H9 (cell line): ENCODE data around the gene ATOX1. TPM values are rescaled to one million over a fixed set of nuclear protein-coding genes. Genes with fewer than 3 reads are reported as not detected.

Source experiments
- DNase-seq: peaks from one replicate; pipeline ENCODE4 v3.0.0-alpha.2; 2017
- H2AFZ ChIP-seq: one replicate; pipeline ENCODE4 v1.6.1; 2013; ENCODE audit warnings: mild to moderate bottlenecking, low read length, control low read depth, moderate library complexity
- H2AK5ac ChIP-seq: 2 replicates; pipeline ENCODE4 v1.6.1; 2013; ENCODE audit warnings: low read length, control low read depth, mixed read lengths; ENCODE audit not compliant: insufficient read length
- H2BK120ac ChIP-seq: one replicate; pipeline ENCODE4 v1.6.1; 2013; ENCODE audit warnings: low read depth, mild to moderate bottlenecking, low read length, control low read depth, inconsistent platforms; ENCODE audit not compliant: poor library complexity, severe bottlenecking
- H2BK12ac ChIP-seq: 2 replicates; pipeline ENCODE4 v1.6.1; 2013; ENCODE audit warnings: low read length, control low read depth, mixed read lengths, low read depth; ENCODE audit not compliant: insufficient read length
- H2BK15ac ChIP-seq: 2 replicates; pipeline ENCODE4 v1.6.1; 2013; ENCODE audit warnings: low read depth, low read length, control low read depth
- H2BK20ac ChIP-seq: one replicate; pipeline ENCODE4 v1.6.1; 2013; ENCODE audit warnings: low read depth, mild to moderate bottlenecking, low read length, control low read depth, inconsistent platforms; ENCODE audit not compliant: poor library complexity, severe bottlenecking
- H2BK5ac ChIP-seq: 2 replicates; pipeline ENCODE4 v1.6.1; 2013; ENCODE audit warnings: low read length, control low read depth, mixed read lengths; ENCODE audit not compliant: insufficient read length
- H3K14ac ChIP-seq: 2 replicates; pipeline ENCODE4 v1.6.1; 2013; ENCODE audit warnings: low read length, control low read depth; ENCODE audit not compliant: insufficient read depth
- H3K18ac ChIP-seq: 2 replicates; pipeline ENCODE4 v1.6.1; 2013; ENCODE audit warnings: low read depth, mild to moderate bottlenecking, mixed read lengths, low read length, control low read depth; ENCODE audit not compliant: insufficient read length
- H3K23ac ChIP-seq: 2 replicates; pipeline ENCODE4 v1.6.1; 2013; ENCODE audit warnings: low read length, control low read depth, mixed read lengths, low read depth; ENCODE audit not compliant: insufficient read length
- H3K23me2 ChIP-seq: 2 replicates; pipeline ENCODE4 v1.6.1; 2013; ENCODE audit warnings: low read depth, mild to moderate bottlenecking, mixed read lengths, low read length, control low read depth; ENCODE audit not compliant: insufficient read length, poor library complexity, severe bottlenecking
- H3K27ac ChIP-seq: 2 replicates; pipeline ENCODE4 v1.5.1; 2013; ENCODE audit warnings: low read length, control low read depth, mixed read lengths, low read depth; ENCODE audit not compliant: insufficient read length
- H3K27me3 ChIP-seq: 2 replicates; pipeline ENCODE4 v1.6.1; 2013; ENCODE audit warnings: low read length, control low read depth, inconsistent platforms; ENCODE audit not compliant: insufficient read depth
- H3K4ac ChIP-seq: 2 replicates; pipeline ENCODE4 v1.6.1; 2013; ENCODE audit warnings: low read depth, mild to moderate bottlenecking, control low read depth, inconsistent platforms, low read length, moderate library complexity
- H3K4me1 ChIP-seq: 2 replicates; pipeline ENCODE4 v1.6.1; 2013; ENCODE audit warnings: low read length, control low read depth, inconsistent platforms; ENCODE audit not compliant: insufficient read depth
- H3K4me2 ChIP-seq: 2 replicates; pipeline ENCODE4 v1.6.1; 2013; ENCODE audit warnings: low read length, control low read depth, mixed read lengths; ENCODE audit not compliant: insufficient read length, insufficient read depth
- H3K56ac ChIP-seq: 2 replicates; pipeline ENCODE4 v1.6.1; 2013; ENCODE audit warnings: low read depth, mild to moderate bottlenecking, mixed read lengths, low read length, control low read depth; ENCODE audit not compliant: insufficient read length
- H3K79me1 ChIP-seq: 2 replicates; pipeline ENCODE4 v1.6.1; 2013; ENCODE audit warnings: low read depth, mild to moderate bottlenecking, moderate library complexity, low read length, control low read depth, inconsistent platforms; ENCODE audit not compliant: insufficient read depth, poor library complexity, severe bottlenecking
- H3K79me2 ChIP-seq: 2 replicates; pipeline ENCODE4 v1.6.1; 2013; ENCODE audit warnings: low read length, control low read depth, inconsistent platforms; ENCODE audit not compliant: insufficient read depth
- H3K9ac ChIP-seq: 2 replicates; pipeline ENCODE4 v1.6.1; 2013; ENCODE audit warnings: low read length, control low read depth, mixed read lengths; ENCODE audit not compliant: insufficient read length; ENCODE audit errors: extremely low read depth
- H3K9me3 ChIP-seq: one replicate; pipeline ENCODE4 v1.6.1; 2013; ENCODE audit warnings: low read depth, low read length, inconsistent platforms; ENCODE audit not compliant: control insufficient read depth
- H3T11ph ChIP-seq: one replicate; pipeline ENCODE4 v1.6.1; 2013; ENCODE audit warnings: mild to moderate bottlenecking, low read length, control low read depth, inconsistent platforms
- H4K20me1 ChIP-seq: one replicate; pipeline ENCODE4 v1.6.1; 2013; ENCODE audit not compliant: control insufficient read depth, insufficient read length, insufficient read depth
- H4K5ac ChIP-seq: 2 replicates; pipeline ENCODE4 v1.6.1; 2013; ENCODE audit warnings: low read depth, mild to moderate bottlenecking, mixed read lengths, low read length, control low read depth; ENCODE audit not compliant: insufficient read length
- H4K8ac ChIP-seq: replicated peaks from 2 replicates; pipeline ENCODE4 v1.6.1; 2013; ENCODE audit warnings: low read length, control low read depth, mixed read lengths, low read depth; ENCODE audit not compliant: insufficient read length
- H4K91ac ChIP-seq: 2 replicates; pipeline ENCODE4 v1.6.1; 2013; ENCODE audit warnings: low read depth, mild to moderate bottlenecking, moderate library complexity, mixed read lengths, low read length, control low read depth; ENCODE audit not compliant: insufficient read length
- H3K27ac Mint-ChIP-seq, 3 experiments: 2 replicates in 2 of 3; 3 replicates in 1 of 3; pipeline ENCODE4 v1.8.0; 2020 to 2021; ENCODE audit warnings: mixed read lengths in 3 of 3, mild to moderate bottlenecking in 1 of 3, moderate library complexity in 1 of 3
- H3K27me3 Mint-ChIP-seq: 2 replicates; pipeline ENCODE4 v1.8.0; 2021; ENCODE audit warnings: low read depth, mild to moderate bottlenecking, moderate library complexity, mixed read lengths
- H3K36me3 Mint-ChIP-seq, 3 experiments: 2 replicates in 2 of 3; 3 replicates in 1 of 3; pipeline ENCODE4 v1.8.0; 2020 to 2021; ENCODE audit warnings: low read depth in 3 of 3, mixed read lengths in 3 of 3; ENCODE audit not compliant: insufficient read depth in 1 of 3
- H3K4me1 Mint-ChIP-seq, 2 experiments: 2 replicates each; pipeline ENCODE4 v1.8.0; 2020; ENCODE audit warnings: mixed read lengths in 2 of 2
- H3K4me3 Mint-ChIP-seq, 2 experiments: 2 replicates in 1 of 2; 3 replicates in 1 of 2; pipeline ENCODE4 v1.8.0; 2020 to 2021; ENCODE audit warnings: mild to moderate bottlenecking in 2 of 2, mixed read lengths in 2 of 2, moderate library complexity in 1 of 2
- H3K9me3 Mint-ChIP-seq, 2 experiments: 2 replicates in 1 of 2; 3 replicates in 1 of 2; pipeline ENCODE4 v1.8.0; 2020; ENCODE audit warnings: mild to moderate bottlenecking in 2 of 2, mixed read lengths in 2 of 2, moderate library complexity in 1 of 2
- CTCF ChIP-seq: fragments of 200-600 bp; sonication (generic); conservative IDR thresholded peaks from 3 replicates; pipeline ENCODE4 v1.8.0; 2021; ENCODE audit warnings: antibody characterized with exemption, mild to moderate bottlenecking
- WGBS: extraction: QIAGEN DNeasy Blood & Tissue Kit; methylation state at CpG from one replicate; pipeline ENCODE4 v1.1.7; 2013; ENCODE audit warnings: missing lambda C conversion rate, low lambda C conversion rate, mixed read lengths; ENCODE audit not compliant: insufficient read length; ENCODE audit errors: extremely low coverage; 5-methylcytosine and 5-hydroxymethylcytosine counted together
- total RNA-seq: library from RNA; stranded (reverse); gene quantifications from 2 replicates; pipeline ENCODE4 v1.2.1, GENCODE V29; 2021

Gene ATOX1
- total RNA-seq, 1 experiment from 2014 or later = 75.0 TPM

DNA sequence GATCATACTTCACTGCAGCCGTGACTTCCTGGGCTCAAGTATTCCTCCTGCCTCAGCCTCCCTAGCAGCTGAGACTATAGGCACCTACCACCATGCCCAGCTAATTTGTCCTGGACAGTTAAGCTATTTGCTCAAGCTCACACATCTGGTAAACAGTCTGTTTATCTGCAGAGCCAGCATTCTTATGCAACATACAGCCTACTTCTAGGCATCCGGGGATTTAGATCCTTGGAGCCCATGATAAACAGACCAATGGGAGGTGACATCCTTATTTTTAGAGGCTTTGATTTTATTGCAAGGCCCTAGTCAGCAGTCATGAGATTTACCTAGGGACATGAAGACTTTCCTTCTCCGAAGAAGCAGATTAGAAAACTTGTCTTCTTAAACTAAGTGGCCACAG is 21.0 kb downstream of the ATOX1 start:
- no peak overlapping the region for H3K9ac ChIP-seq

More for the DNA sequence above, 21.0 kb downstream of the ATOX1 start:
- no peak overlapping the region for H3K4me3 Mint-ChIP-seq
- TF ChIP-seq CTCF = no peak
- Histone ChIP-seq H4K5ac (no peak overlapping the region), H3T11ph (no peak overlapping the region), H3K4ac (no peak overlapping the region), H4K8ac (no peak overlapping the region), H3K18ac (no peak overlapping the region), H3K23ac (no peak overlapping the region), H3K4me1 (peaks cover 8% of the 10 kb centered on the region; the same call in 1 of the 2 replicates), H3K14ac (no peak overlapping the region), H3K27me3 (no peaks in the 10 kb centered on the region), H2BK120ac (no peak overlapping the region), H4K91ac (no peak overlapping the region), H2BK15ac (no peak overlapping the region), H2BK12ac (no peak overlapping the region), H2AK5ac (no peak overlapping the region), H2BK5ac (no peak overlapping the region), H3K79me1 (no peaks in the 10 kb centered on the region), H3K56ac (no peak overlapping the region), H4K20me1 (no peaks in the 10 kb centered on the region), H3K27ac (no peak overlapping the region), H3K4me2 (no peak overlapping the region), H2BK20ac (no peak overlapping the region), H3K23me2 (no peaks in the 10 kb centered on the region), H3K79me2 (no peaks in the 10 kb centered on the region), H2AFZ (no peak overlapping the region), H3K9me3 (no peaks in the 10 kb centered on the region)
- H3K27me3 Mint-ChIP-seq = no peaks in the 10 kb centered on the region
- WGBS = no CpG with 5 or more reads among the region's 3 CpGs
- H3K4me1 Mint-ChIP-seq = peaks cover 27% of the 10 kb centered on the region in 2 experiments
- H3K36me3 Mint-ChIP-seq = peaks cover 0 to 2% (median 0%) of the 10 kb centered on the region in 3 experiments; a peak in 1 of 7 replicates
- no peaks in the 10 kb centered on the region for H3K9me3 Mint-ChIP-seq
- DNase-seq = no peak
- H3K27ac Mint-ChIP-seq = no peak overlapping the region
